Measurements from ENCODE around the gene NTRK3.
A peak's percentile ranks its signal among the peaks of the same experiment; 100 is the strongest.
"Not testable (repeated sequence)": the region's sequence is repeated elsewhere in the genome, so short reads cannot be mapped to it uniquely, and the experiment has no call there.

The NTRK3 gene

DNA sequence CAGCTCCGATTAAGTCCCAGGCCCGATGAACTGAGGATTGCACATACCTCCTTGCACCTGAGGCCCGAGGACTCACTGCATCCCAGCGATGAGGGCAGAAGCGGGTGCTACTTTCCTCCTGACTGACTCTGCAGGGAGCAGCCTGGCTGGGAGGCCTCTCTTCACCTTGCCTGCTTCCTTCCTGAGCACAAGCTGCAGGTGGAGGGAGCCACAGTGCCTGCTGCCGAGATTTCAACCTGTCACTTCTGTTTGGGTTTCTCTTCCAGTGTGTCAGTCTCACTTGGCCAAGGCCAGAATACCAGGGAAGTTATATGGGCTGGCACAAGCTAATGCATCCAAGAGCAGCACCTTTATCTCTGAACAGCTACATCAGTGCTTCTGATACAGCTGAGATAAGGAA is 185.4 kb downstream of the NTRK3 start:
- no peak for DNase-seq

DNA sequence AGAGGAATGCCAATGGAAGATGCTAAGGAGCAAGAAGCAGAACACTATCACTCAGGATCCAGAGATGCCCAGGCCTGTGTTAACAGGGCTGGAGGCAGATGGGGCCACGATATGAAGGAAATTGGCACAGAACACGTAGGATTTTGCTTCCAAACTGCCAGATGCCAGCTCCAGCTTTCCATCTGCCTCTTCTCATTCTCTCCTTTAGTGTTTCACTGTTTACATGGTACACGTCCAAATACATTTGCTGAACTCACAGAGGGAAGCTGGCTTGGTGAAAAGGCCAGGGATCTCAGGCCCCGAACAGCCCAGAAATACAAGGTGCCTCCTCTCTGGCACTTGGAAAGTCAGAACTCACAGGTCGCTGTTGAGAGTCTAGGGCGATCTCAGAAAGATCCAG is 187.0 kb downstream of the NTRK3 start:
- no peak for DNase-seq

DNA sequence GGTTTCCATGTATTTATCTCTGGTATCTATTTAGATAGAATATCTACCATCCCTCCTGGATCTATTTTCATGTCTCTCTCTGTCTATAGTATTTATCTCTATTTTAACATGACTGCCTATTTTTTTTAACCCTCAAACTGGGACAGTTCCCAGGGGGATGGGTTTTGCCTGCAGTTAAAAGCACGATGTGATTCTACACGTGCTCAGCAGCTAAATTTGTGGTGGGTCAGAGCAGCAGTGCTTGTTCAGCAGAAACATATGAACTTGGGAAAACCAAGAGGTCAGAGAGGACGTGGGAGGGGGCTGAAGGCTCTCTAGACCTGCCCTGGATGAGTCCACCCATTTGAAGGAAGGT is 189.2 kb downstream of the NTRK3 start:
- DNase-seq, result no peak

DNA sequence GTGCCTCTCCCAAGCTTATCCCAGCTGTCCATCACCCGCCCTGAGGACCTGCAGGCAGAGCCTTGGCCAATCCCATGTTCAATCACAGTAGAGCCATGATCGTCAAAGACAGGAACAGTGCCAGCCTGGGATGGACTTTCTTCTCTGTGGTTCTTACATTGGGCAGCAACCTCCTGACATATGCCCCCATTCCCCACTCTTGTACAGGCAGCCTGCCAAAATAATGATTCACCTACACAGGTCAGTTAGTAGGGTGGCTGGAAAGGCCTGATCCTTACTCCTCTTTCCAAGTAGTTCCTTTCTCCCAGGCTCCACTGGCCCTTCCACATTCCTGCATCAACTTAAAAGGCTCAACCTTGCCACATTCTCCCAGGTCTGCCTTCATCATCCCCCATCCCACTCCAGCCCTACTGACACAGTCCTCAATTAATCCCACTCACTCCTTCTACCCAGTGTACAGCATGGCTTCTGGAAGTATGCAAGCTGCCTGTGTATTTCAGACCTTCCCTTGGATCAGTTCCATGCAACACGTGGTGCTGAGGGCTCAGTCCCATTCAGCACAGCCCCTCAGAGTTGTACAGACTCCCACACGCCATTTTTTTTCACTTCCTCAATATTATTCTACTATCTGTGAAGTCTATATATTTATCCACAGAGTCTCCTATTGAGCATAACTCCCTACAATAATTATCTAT is 189.8 kb downstream of the NTRK3 start:
- no peak for DNase-seq

- DNase-seq, result no peak
Observed at GRCh38 chr15:88061452-88061851, 195.1 kb downstream of the NTRK3 start.

- no peak for DNase-seq
Observed at GRCh38 chr15:88060383-88060782, 196.2 kb downstream of the NTRK3 start.

GRCh38 chr15:88057836-88058235 is 198.7 kb downstream of the NTRK3 start:
- no peak for DNase-seq

DNA sequence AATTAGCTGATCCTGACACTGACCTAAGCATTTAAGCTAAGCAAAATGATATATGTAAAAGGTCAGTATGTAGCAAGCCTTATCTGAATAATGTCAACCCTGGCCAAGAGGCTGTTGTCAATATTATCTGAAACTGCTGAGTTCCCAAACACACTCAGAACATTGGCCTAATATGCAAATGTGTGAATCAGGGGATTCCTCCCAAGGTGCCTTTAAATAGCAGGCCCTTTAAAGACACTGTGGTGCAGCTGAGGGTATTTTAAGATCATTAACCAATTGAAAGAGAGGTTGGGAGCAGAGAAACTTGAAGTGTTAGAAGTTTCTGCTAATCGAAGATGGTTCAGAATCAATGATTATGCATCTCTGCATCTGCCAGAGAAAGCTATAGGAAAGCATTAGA is 207.0 kb downstream of the NTRK3 start:
- no peak for DNase-seq

- no peak for DNase-seq
Observed at GRCh38 chr15:88048755-88049154, 207.8 kb downstream of the NTRK3 start.

GRCh38 chr15:88048237-88048636 is 208.3 kb downstream of the NTRK3 start:
- DNase-seq, result no peak

DNA sequence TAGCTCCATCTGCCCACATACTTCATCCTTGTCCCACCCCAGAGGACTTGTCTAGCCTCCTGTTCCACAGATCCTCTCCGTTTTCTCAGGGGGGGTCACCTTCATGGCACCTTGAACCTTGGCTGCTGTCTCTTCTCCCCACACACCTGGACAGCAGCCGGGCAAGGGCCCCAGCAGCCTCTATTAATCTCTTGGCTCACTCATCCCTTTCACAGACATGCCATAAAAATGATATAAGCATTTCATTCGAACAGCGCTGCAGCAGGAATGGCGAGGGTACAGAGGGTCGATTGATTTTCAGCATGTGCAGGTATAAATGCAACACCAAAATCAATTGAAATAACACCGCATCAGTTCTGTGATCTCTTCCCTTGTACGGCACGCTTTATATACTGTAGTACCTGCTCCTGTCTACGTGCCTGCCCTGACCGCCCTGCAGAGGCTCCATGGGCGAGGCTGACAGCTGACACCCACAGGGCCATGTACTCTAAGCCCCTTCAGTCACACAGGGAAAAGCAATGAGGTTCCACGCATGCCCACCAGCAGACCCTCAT is 209.9 kb downstream of the NTRK3 start:
- no peak for DNase-seq

DNA sequence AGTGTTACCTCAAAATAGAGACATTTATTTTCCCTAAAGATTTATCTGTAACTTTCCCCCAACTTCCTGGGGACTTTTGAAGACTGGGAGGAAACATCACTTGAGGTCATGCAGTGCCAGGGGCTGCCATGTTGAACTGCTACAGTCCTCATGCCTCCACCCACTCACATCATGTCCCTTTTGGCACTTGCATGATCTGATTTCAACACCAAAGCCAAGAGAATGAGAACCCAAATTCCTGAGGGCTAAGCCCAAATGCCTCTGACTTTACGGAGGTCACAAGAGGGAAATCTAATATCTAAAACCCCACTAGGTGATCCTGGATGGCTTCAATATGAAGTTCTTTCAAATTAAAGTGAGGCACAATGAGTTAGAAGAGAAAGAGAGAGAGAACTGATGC is 213.1 kb downstream of the NTRK3 start:
- DNase-seq, result no peak

DNA sequence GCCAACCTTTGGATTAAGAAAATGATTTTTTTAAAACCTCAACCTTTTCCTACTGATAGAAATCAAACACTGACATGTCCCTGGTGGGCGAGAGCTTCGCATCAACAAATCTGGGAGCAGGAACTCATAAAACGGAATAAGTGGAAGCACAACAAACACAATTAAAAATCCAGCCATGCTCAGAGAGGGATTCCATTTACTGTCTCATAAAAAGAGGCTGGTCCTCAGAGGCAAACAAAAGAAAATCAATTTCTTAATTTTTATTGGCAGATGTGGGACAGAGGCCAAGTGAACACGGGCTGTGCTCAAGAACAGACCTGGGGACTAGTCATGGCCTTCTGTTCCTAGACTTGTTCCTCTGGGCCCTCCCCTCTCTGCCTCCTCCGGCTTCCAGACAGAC is 214.5 kb downstream of the NTRK3 start:
- DNase-seq, result no peak

- DNase-seq, result no peak
Observed at GRCh38 chr15:88040516-88040915, 216.0 kb downstream of the NTRK3 start.

DNA sequence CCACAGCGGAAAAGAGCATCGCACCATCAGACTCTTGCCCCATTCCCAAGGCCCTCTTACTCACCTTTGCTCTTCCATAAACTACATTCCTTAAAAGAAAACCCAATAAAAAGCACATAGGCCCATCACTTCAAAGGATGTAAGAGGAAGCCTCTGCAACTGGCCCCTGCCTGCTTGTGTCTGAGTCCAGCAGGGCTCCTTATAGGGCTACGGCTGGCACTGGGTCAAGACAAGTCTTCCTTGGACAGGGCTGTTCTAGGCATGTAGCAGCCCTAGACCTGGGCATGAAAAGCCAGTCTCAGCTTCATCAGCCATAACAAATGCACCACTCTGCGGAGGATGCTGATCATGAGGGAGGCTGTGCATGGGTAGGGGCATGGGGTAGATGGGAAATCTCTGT is 218.3 kb downstream of the NTRK3 start:
- DNase-seq, result no peak

DNA sequence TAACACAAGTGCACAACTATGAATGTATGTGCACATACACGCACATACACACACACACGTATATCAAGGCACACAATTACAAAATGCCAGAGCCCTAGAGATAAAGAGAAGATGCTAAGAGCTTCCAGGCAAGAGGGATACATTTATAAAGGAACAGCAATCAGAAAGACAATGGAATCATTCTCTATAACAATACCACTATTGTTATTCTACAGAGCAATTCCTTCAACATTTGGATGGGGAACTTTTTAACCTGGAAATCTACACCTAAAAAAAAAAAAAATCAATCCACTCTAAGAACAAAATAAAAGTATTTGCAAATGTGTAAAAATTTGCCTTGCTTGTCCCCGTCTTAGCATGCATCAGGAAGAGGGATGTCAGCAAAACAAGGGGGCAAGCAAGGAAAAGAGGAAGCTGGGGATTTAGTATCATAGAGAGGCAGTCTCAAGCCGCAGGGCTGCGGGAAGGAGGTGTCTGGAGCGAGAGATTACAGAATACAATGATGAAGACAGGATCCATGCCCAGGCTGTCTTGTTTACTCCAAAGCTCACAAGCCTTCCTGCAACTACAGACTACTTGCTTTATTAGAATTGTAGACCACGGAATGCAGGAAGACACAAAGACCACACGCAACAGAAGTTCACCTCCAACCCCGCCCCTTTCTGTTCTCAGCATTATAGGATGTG is 220.2 kb downstream of the NTRK3 start:
- no peak for DNase-seq

DNA sequence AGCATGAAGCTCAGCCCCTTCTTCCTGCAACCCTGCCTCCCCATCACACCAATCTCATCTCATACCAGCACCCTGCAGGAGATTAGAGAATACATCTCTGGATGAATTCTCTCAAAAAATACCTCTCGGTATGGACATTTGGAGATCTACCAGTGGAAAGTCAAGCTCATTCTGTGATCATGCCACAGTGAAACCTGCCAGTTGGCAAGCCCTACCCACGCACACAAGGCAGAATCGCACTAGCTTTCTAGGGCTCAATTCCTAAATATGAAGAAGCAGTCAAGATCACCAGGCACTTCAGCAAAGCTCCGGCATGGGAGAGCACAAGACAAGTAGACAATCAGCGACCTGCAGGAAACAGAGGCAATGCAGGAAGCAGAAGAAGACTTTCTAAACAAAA is 221.2 kb downstream of the NTRK3 start:
- no peak for DNase-seq

DNA sequence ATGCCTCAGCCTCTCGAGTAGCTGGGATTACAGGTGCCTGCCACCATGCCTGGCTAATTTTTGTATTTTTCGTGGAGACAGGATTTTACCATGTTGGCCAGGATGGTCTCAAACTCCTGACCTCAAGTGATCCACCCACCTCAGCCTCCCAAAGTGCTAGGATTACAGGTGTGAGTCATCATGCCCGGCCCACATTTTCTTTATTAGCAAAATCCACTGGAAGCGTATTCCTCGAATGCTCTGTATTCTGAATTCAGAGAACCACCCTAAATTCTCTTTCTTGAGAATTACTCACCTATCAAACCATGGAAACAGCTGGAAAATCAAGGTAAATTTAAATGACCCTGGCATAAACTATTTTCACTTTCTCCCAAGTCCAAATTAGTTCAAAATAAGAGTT is 223.1 kb downstream of the NTRK3 start:
- not testable (repeated sequence) for DNase-seq

- no peak for DNase-seq
Observed at GRCh38 chr15:88032787-88033186, 223.8 kb downstream of the NTRK3 start.

DNA sequence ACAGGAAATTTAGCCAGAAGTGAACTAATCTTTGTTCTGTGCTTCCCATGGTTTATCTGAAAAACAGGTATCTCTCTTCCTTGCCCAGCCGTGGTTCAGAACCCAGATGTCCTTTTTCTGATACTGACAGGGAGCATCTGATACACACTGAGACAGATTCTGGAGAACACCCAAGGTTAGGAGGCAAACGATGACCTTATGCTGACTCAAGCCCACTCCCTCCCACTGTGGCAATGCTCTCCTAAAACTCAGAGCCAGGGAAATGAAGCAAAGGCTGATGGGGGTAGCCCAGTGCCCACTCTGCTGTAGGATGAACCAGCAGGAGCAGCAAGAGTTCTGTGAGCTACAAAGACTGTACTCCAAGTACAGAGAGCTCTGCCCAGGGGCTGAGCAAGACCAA is 225.1 kb downstream of the NTRK3 start:
- DNase-seq, result no peak

DNA sequence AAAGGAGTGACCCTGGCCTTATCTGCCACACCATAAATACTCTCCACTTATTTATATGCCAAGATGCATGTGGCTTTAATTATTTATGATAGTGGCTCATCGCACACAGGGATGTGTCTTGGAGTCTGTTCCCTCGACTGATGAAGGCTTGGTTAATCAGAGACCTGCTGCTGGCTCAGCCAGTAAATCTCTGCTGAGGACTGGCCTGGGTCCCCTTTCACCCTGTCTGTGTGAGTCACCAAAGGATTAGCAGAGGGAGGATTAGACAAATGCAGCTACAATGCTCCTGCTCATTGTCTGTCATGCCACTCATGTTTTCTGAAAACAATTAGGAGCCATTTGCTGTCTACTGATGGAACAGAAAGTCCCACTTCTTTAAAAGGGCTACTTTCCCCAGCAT is 226.8 kb downstream of the NTRK3 start:
- DNase-seq, result no peak

GRCh38 chr15:88028024-88028423 is 228.5 kb downstream of the NTRK3 start:
- DNase-seq, result no peak

DNA sequence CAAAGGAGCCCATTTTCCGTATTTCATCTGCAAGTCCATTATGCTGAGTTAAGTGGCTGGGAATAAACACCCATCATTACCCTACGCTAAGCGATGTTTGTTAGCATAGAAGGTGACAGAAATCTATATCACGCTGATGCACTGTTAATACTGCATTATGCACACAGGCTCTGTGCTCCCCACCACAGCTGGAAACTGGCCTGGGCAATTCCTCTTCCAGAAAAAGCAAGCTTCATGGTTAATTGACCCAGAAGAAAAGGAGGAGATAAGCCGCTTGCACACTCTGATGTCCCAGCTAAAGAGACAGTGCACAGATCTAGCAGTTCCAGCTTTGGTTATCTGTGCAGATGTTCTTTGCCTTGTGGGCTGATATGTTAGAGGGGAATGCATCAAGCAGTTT is 232.6 kb downstream of the NTRK3 start:
- DNase-seq, result no peak

DNA sequence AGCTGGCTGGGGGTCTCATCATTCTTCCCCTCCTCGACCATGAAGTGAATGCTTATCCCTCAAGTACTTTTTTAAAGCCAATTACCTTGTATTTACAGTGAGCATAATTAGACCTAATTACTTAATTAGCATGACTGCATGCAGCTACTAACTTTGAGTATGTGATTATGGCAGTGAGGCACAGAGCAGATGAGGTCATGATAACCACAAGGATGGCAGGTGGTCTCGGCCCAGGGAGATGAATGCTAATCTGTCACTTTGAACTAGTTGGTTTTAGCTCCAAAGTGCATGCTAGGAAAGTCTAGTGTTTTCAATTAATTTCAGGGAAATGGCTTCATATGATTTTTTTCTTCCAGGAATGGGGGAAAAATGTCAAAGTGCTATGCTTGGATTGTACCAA is 233.8 kb downstream of the NTRK3 start:
- peak; percentile 32 for DNase-seq

DNA sequence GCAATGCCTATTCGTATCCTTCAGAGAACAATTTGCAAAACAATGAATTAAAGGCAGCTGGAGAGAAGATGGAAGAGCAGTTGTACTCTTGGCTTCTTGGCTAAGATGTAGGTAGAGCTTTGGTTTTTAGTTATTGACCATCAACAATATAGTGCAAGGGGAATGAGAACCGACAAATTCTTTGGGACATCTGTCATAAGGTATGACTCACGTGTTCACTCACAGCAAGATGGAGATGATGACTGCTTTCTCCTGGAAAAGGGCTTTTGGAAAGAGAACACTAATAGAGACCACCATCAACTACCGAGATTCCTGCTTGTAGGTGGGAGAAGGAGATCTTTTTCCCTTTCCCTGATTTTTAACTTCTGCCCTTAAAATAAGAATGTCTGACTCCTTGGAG is 234.9 kb downstream of the NTRK3 start:
- DNase-seq, result no peak

All from NCI-H1436 (cell line).